HEK293 (cell line): ENCODE data around the gene THAP2.

Experiments used
- GFI1B ChIP-seq: fragments of 450-650 bp; formaldehyde crosslinking; IDR thresholded peaks from 2 replicates; pipeline ENCODE4 v1.5.1; 2016; ENCODE audit warnings: missing biosample characterization, missing genetic modification characterization
- KLF1 ChIP-seq: fragments of 450-650 bp; formaldehyde crosslinking; IDR thresholded peaks from 2 replicates; pipeline ENCODE4 v1.5.1; 2016; ENCODE audit warnings: missing biosample characterization, missing genetic modification characterization
- SALL2 ChIP-seq: fragments of 450-650 bp; formaldehyde crosslinking; IDR thresholded peaks from 2 replicates; pipeline ENCODE4 v1.5.0; 2017; ENCODE audit warnings: missing biosample characterization, mild to moderate bottlenecking, missing genetic modification characterization, borderline replicate concordance
- TF ChIP-seq, protein P1 (sequence below): fragments of 450-650 bp; formaldehyde crosslinking; IDR thresholded peaks from 2 replicates; pipeline ENCODE4 v1.5.1; 2016; ENCODE audit warnings: missing biosample characterization, missing genetic modification characterization
- TF ChIP-seq, protein P2 (sequence below): fragments of 450-650 bp; formaldehyde crosslinking; IDR thresholded peaks from 2 replicates; pipeline ENCODE4 v1.5.1; 2016; ENCODE audit warnings: missing biosample characterization, missing genetic modification characterization

DNA sequence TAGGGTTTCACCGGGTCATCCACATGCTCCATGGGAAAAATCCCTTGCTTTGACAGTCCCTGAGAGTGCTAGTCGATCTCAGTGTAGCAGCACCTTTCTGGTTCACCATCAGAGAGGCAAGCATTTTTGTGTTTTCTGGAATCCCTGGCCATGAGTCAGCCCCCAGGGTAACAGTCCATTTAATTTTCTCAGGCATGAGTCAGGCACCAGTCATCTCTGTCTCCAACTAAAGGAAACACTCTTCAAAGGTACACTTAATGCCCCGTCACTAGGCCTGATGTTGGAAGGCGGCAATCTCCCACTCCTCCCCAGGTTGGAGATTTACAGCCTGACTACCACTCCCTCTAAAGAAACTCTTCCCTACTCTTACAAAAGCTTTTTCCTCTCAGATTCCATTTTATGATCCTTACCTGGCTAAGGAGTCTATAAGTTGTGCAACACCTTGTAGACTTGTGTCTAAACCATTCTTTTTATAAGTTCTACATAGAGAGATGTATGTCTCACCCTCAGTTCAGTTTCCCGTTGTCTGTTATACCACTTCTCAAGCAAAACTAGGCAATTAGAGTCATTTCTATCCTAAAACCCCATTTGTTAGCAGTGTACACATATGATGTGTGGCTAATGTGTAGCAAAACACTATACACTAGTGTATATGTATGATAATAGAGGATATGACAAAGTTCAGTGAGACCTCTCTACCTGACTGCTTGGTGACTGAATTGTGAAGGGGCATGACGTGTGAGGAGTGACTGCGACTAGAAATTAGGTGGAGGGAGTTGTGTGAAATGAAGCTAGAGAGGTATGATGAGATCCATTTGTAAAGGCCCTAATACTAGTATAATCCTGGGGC, 46.4 kb downstream of the THAP2 start:
- TF ChIP-seq, protein P1, sequence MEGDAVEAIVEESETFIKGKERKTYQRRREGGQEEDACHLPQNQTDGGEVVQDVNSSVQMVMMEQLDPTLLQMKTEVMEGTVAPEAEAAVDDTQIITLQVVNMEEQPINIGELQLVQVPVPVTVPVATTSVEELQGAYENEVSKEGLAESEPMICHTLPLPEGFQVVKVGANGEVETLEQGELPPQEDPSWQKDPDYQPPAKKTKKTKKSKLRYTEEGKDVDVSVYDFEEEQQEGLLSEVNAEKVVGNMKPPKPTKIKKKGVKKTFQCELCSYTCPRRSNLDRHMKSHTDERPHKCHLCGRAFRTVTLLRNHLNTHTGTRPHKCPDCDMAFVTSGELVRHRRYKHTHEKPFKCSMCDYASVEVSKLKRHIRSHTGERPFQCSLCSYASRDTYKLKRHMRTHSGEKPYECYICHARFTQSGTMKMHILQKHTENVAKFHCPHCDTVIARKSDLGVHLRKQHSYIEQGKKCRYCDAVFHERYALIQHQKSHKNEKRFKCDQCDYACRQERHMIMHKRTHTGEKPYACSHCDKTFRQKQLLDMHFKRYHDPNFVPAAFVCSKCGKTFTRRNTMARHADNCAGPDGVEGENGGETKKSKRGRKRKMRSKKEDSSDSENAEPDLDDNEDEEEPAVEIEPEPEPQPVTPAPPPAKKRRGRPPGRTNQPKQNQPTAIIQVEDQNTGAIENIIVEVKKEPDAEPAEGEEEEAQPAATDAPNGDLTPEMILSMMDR (tag by site-specific recombination): no peak
- no peak for TF ChIP-seq SALL2 (tag by site-specific recombination)
- TF ChIP-seq GFI1B (tag by site-specific recombination): no peak
- TF ChIP-seq, protein P2, sequence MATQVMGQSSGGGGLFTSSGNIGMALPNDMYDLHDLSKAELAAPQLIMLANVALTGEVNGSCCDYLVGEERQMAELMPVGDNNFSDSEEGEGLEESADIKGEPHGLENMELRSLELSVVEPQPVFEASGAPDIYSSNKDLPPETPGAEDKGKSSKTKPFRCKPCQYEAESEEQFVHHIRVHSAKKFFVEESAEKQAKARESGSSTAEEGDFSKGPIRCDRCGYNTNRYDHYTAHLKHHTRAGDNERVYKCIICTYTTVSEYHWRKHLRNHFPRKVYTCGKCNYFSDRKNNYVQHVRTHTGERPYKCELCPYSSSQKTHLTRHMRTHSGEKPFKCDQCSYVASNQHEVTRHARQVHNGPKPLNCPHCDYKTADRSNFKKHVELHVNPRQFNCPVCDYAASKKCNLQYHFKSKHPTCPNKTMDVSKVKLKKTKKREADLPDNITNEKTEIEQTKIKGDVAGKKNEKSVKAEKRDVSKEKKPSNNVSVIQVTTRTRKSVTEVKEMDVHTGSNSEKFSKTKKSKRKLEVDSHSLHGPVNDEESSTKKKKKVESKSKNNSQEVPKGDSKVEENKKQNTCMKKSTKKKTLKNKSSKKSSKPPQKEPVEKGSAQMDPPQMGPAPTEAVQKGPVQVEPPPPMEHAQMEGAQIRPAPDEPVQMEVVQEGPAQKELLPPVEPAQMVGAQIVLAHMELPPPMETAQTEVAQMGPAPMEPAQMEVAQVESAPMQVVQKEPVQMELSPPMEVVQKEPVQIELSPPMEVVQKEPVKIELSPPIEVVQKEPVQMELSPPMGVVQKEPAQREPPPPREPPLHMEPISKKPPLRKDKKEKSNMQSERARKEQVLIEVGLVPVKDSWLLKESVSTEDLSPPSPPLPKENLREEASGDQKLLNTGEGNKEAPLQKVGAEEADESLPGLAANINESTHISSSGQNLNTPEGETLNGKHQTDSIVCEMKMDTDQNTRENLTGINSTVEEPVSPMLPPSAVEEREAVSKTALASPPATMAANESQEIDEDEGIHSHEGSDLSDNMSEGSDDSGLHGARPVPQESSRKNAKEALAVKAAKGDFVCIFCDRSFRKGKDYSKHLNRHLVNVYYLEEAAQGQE (tag by site-specific recombination): no peak
- no peak for TF ChIP-seq KLF1 (tag by site-specific recombination)
